Measurements from ENCODE around the gene PPP1R36.

- TF ChIP-seq GATA2 (IDR thresholded peaks at IDR 0.05; ENCODE audit: low read depth, low read length): no peak
- no peak for TF ChIP-seq GATA3 (IDR thresholded peaks at IDR 0.05; ENCODE audit: low read depth, low read length)
These were observed 36.5 kb upstream of the PPP1R36 start for GRCh38 chr14:64513271-64513670.
